GM04503 (cell line): ENCODE results near the gene TRIM41.
"Not testable (repeated sequence)": the region's sequence is repeated elsewhere in the genome, so short reads cannot be mapped to it uniquely, and the experiment has no call there.

Source experiments
- DNase-seq: peaks from one replicate; pipeline ENCODE4 v3.0.0-alpha.2; 2012; ENCODE audit warnings: low read depth

Gene TRIM41

GRCh38 chr5:181192337-181193046, 30.6 kb upstream of the TRIM41 start:
- no peak for DNase-seq

- DNase-seq: no peak
These were observed 29.4 kb upstream of the TRIM41 start for GRCh38 chr5:181193656-181194055.

GRCh38 chr5:181194489-181195248, 28.4 kb upstream of the TRIM41 start:
- DNase-seq: no peak

- no peak for DNase-seq
These were observed 27.8 kb upstream of the TRIM41 start for GRCh38 chr5:181195249-181195761.

- no peak for DNase-seq
These were observed 25.6 kb upstream of the TRIM41 start for GRCh38 chr5:181197326-181197951.

- no peak for DNase-seq
These were observed 24.9 kb upstream of the TRIM41 start for GRCh38 chr5:181198106-181198685.

- no peak for DNase-seq
These were observed 24.1 kb upstream of the TRIM41 start for GRCh38 chr5:181198905-181199519.

GRCh38 chr5:181199881-181200638, 23.0 kb upstream of the TRIM41 start:
- DNase-seq: no peak

GRCh38 chr5:181200816-181201215, 22.3 kb upstream of the TRIM41 start:
- no peak for DNase-seq

GRCh38 chr5:181203093-181203711, 19.9 kb upstream of the TRIM41 start:
- DNase-seq: no peak

GRCh38 chr5:181203777-181204112, 19.3 kb upstream of the TRIM41 start:
- DNase-seq: no peak

- DNase-seq: no peak
These were observed 18.8 kb upstream of the TRIM41 start for GRCh38 chr5:181204113-181204825.

GRCh38 chr5:181204826-181205760, 18.0 kb upstream of the TRIM41 start, which contains the start of gene TRIM7:
Gene TRIM7 (minus strand): TSS chr5:181205196. CDS start chr5:181205110, 86 bp downstream.
- DNase-seq: no peak

GRCh38 chr5:181205761-181206649, 17.1 kb upstream of the TRIM41 start:
- DNase-seq: no peak

- no peak for DNase-seq
These were observed 15.7 kb upstream of the TRIM41 start for GRCh38 chr5:181207214-181207959.

GRCh38 chr5:181207960-181208253, 15.2 kb upstream of the TRIM41 start:
- DNase-seq: no peak

GRCh38 chr5:181209006-181209405, 14.1 kb upstream of the TRIM41 start:
- not testable (repeated sequence) for DNase-seq
